GM18873 (cell line): Measurements from ENCODE around the gene IL1B.

ENCODE experiments used
- ATAC-seq: cut with Tn5 transposase; IDR thresholded peaks from one replicate; pipeline ENCODE4 v1.9.1; 2021; ENCODE audit warnings: mild to moderate bottlenecking, moderate library complexity, moderate number of reproducible peaks; ENCODE audit not compliant: unreplicated experiment, low FRiP score

Gene IL1B

DNA sequence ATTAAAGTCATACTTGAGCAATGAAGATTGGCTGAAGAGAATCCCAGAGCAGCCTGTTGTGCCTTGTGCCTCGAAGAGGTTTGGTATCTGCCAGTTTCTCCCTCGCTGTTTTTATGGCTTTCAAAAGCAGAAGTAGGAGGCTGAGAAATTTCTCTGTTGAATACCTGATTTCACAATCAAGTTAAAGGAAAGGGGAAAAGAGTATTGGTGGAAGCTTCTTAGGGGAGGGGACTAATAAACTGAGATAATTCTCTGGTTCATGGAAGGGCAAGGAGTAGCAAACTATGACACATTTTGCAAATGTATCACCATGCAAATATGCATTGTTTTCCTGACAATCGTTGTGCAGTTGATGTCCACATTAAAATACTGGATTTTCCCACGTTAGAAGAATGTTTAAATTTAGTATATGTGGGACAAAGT is at the start of gene IL1B:
Gene IL1B (minus strand): TSS at position 85 of the 423 bp plus-strand sequence. CDS start 550 bp downstream, outside the sequence.
- ATAC-seq: no peak

DNA sequence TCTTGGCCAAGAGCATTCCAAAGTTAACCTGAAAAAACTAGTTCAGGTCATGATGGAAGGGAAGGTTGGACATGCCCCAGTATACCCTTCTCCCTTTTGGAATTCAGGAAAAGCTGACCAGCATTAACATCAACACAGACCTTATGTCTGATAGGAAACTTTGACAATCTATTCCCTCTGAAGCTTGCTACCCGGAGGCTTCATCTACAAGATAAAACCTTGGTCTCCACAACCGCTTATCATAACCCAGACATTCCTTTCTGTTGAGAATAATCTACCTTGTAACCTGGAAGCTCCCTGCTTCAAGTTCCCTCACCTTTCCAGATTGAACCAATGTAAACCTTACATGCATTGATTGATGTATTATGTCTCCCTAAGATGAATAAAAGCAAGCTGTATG is 49.7 kb upstream of the IL1B start:
- no peak for ATAC-seq

DNA sequence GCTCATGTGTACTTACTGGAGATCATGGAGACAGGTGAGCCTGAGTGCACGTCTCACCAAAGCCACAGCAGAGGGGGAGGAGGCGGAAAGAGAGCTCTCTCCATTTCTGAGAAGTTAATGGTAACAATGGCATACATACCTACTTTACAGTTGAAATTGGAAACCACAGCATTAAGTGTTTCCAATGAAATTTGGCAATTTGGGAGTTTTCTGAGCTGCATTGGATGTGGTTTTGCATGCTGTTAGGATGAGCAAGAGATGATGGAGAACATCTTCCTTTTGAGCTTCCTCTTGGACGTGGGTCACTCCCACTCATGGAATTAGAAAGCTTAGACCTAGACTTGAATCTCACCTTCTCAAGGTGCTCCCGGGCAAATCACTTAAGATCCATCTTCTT is 48.9 kb upstream of the IL1B start:
- no peak for ATAC-seq

- peak; percentile 62 for ATAC-seq
Measured at GRCh38 chr2:112884869-112885505, 48.4 kb upstream of the IL1B start.

DNA sequence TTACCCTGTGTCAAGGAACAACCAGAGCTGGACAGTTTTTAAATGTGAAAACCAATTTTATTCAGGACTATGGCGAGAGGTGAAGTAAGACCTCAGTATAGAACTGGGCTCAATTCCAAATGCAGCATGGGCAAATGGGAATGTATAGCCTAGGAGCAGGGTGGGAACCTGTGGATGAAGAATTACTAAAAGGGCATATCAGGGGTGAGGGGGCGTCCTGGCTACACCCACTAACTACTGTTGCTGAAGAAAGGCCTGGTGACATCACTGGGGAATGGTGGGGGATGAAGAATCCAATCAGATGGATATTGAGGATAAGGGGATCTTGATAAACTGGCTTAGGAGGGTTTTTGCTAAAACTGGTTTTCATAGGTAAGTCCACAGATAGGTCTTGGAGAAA is 47.1 kb upstream of the IL1B start:
- ATAC-seq: no peak

- peak; percentile 57 for ATAC-seq
Measured at GRCh38 chr2:112881217-112881985, 44.8 kb upstream of the IL1B start.

- no peak for ATAC-seq
Measured at GRCh38 chr2:112880696-112881095, 44.1 kb upstream of the IL1B start.

GRCh38 chr2:112880091-112880531 is 43.5 kb upstream of the IL1B start:
- no peak for ATAC-seq

DNA sequence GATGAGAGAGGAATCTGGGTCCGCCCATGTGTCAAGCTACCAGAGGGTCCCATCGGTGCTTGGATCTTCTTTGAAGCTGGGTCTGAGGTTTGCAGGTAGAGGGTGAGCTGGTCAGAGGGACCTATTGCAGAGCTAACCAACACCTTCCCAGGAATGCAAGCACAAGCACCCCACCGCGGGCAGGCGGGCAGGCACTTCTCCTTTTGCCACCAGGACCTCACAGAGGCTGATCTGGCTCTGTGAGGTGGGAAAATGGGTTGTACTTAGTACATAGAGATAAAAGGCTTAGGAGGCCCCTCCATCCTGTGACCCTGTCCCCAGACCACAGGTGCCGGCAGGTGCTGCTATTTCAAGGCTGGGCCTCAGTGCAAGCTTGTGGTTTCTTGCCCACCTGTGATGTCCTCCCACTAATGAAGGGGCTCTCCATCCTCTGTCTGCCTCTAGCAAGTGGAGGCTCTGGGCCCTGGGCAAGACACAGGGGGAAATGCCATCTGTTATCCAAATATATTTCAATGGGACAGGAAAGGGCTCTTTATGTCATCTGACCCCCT is 43.0 kb upstream of the IL1B start:
- ATAC-seq: no peak

DNA sequence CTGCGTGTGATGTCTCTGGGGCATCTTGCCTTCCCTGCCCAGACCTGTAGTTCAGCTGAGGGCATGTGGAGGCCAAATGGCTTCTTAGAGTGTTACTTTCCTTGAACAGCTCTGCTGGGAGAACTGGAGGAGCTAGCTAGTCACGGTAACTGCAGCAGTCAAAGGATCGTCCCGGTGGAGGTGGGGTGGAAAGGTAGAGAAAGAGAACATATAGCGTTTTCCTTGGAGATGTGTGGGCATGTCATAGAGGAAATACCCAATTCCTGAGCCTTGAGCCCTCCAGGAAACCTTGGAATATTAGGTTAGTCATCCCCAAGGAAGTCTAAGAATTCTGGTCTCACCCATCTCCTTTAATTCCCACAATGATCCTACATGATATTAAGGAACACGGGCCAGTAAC is 40.8 kb upstream of the IL1B start:
- ATAC-seq: no peak

GRCh38 chr2:112876971-112877361 is 40.4 kb upstream of the IL1B start:
- ATAC-seq: no peak

- ATAC-seq: no peak
Measured at GRCh38 chr2:112876257-112876970, 39.8 kb upstream of the IL1B start.

DNA sequence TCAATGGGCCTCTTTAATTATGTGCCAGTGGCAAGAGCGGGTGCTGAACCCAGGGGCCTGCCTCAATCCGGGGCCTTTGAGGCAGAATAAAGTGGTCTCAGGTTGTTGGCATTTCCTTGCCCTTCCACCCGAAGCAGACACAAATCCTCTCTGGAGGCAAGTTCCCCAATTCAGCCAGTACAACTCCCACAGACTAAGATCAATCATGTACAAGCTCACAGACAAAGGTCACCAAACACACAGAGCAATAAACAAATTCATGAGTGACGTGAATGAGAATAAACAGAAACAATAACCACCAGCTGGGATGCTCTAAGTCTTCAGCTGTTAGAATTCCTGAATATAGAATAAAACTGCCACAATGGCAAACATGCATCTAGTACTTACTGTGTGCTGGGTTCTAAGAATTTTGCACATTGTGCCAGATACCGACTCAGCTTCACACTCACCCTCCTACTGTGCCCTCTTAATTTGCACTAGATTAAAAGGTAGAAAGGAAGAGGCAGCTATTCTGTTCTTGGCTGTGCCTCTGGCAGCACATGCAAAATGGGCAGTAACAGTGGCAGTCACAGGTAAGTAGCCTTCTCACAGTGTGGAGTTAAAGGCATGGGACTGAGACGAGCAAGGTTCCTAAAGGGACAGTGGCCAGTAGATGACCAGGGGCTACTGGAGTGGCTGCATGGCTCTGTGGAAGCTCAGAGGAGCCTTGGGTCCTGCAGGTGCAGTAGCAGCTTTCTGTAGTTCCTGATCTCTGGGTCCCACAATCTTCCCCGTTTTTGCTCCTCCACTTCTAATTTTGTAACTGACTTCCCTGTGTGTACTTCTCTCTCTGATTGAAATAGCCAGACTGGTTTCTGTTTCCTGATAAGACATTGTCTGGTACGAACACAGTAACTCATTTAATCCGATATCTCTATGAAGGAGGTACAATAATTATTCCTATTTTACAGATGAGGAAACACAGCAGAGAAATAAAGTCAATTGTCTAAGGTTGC is 34.6 kb upstream of the IL1B start:
- no peak for ATAC-seq

GRCh38 chr2:112869258-112869842 is 32.8 kb upstream of the IL1B start:
- ATAC-seq: no peak

GRCh38 chr2:112867701-112868631 is 31.4 kb upstream of the IL1B start:
- no peak for ATAC-seq

DNA sequence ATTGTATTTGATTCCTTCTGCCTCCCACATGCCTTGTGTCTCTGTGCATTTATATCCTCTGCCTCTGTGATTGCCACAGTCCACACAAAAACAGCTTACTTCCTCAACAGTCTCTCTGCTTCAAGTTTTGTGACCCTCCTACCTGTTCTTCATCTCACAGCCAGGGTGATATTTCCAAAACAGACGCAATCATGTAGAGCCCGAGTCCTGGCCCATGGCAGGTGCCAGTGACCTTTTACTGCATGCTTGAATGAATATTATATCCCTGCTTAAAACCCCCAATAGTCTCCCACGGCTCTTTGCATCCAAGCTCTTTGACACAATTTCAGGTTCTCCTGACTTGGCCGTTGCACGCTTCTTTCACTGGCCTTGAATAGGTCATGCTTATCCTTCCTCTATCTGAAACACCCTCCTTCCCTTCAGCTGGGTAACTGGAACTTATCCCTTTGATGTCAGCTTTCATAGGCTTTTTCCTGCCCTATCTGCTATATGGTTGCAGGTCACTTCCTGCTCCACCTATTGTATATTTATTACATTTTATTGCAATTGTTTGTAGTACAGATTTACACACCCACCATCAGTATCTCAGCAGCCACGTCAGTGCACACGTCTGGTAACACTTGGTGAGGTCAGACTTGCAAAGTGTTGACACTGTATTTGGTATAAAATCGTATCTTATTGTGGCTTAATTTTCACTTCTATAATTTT is 29.7 kb upstream of the IL1B start:
- no peak for ATAC-seq

GRCh38 chr2:112864072-112864471 is 27.5 kb upstream of the IL1B start:
- no peak for ATAC-seq
